OCI-LY7 (cell line): Measurements from ENCODE around the gene PPARG. TPM values are rescaled to one million over a fixed set of nuclear protein-coding genes. Genes with fewer than 3 reads are reported as not detected.
"Not testable (repeated sequence)": the region's sequence is repeated elsewhere in the genome, so short reads cannot be mapped to it uniquely, and the experiment has no call there.

ENCODE experiments used
- BruUV-seq: library from RNA; stranded (reverse); fragments of 400-500 nt; replicated peaks from 2 replicates; lab custom pipeline; 2021; lab: Mats Ljungman, UMichigan
- CTCF ChIA-PET: fragments of 300-600 bp; sonication (Branson Sonifier 250); formaldehyde crosslinking; loops from one replicate; lab custom pipeline; 2022; ENCODE audit warnings: antibody characterized with exemption; ENCODE audit not compliant: unreplicated experiment; lab: Charles Lee
- POLR2A ChIA-PET: fragments of 300-600 bp; sonication (Branson Sonifier 250); formaldehyde crosslinking; loops from one replicate; lab custom pipeline; 2022; ENCODE audit warnings: antibody characterized with exemption; lab: Charles Lee
- DNase-seq: peaks from one replicate; pipeline ENCODE4 v3.0.0-alpha.2; 2015; ENCODE audit warnings: low spot score
- H2AFZ ChIP-seq: fragments of 200-600 bp; sonication (generic), shearing (Covaris generic); 2 replicates; pipeline ENCODE4 v1.6.1; 2014; ENCODE audit warnings: mild to moderate bottlenecking, antibody characterized with exemption, low read length, moderate library complexity
- H3K27ac ChIP-seq: fragments of 200-600 bp; sonication (generic); 2 replicates; pipeline ENCODE4 v1.5.1; 2014; ENCODE audit warnings: mixed run types, low read depth, mild to moderate bottlenecking, moderate library complexity, low read length, inconsistent platforms; ENCODE audit not compliant: poor library complexity, severe bottlenecking
- H3K36me3 ChIP-seq: fragments of 200-600 bp; sonication (generic); 2 replicates; pipeline ENCODE4 v1.6.1; 2014; ENCODE audit warnings: mild to moderate bottlenecking, antibody characterized with exemption, low read length, moderate library complexity, mixed read lengths; ENCODE audit not compliant: insufficient read depth
- H3K4me1 ChIP-seq: fragments of 200-600 bp; sonication (generic); 2 replicates; pipeline ENCODE4 v1.5.1; 2014; ENCODE audit warnings: mild to moderate bottlenecking, low read length; ENCODE audit not compliant: insufficient read depth, poor library complexity, severe bottlenecking
- H3K4me2 ChIP-seq: fragments of 200-600 bp; sonication (generic); 2 replicates; pipeline ENCODE4 v1.6.1; 2014; ENCODE audit warnings: mild to moderate bottlenecking, low read length
- H3K4me3 ChIP-seq: fragments of 200-600 bp; sonication (generic); 2 replicates; pipeline ENCODE4 v1.5.1; 2014; ENCODE audit warnings: mild to moderate bottlenecking, low read depth, low read length; ENCODE audit not compliant: poor library complexity, severe bottlenecking
- H3K79me2 ChIP-seq: fragments of 200-600 bp; sonication (generic); 2 replicates; pipeline ENCODE4 v1.6.1; 2016; ENCODE audit warnings: low read depth, mild to moderate bottlenecking, low read length, moderate library complexity, mixed read lengths; ENCODE audit not compliant: insufficient read depth
- H3K9me2 ChIP-seq: fragments of 200-600 bp; sonication (generic); 2 replicates; pipeline ENCODE4 v1.6.1; 2016; ENCODE audit warnings: mild to moderate bottlenecking, low read length, mixed read lengths; ENCODE audit not compliant: insufficient read depth
- H3K9me3 ChIP-seq: fragments of 200-600 bp; sonication (generic); 2 replicates; pipeline ENCODE4 v1.6.1; 2014; ENCODE audit warnings: mild to moderate bottlenecking, mixed run types, low read length, mixed read lengths
- H4K20me1 ChIP-seq: fragments of 200-600 bp; sonication (generic); 2 replicates; pipeline ENCODE4 v1.6.1; 2014; ENCODE audit warnings: mild to moderate bottlenecking, antibody characterized with exemption, low read length, moderate library complexity, mixed read lengths; ENCODE audit not compliant: insufficient read depth
- EZH2phosphoT487 ChIP-seq: fragments of 200-600 bp; sonication (generic); IDR thresholded peaks from 2 replicates; pipeline ENCODE4 v1.6.1; 2018; ENCODE audit warnings: low read depth, borderline replicate concordance, mild to moderate bottlenecking, mixed run types, antibody characterized with exemption, low read length, moderate library complexity, mixed read lengths
- intact Hi-C: fragments of 100-400 bp; cut with micrococcal nuclease; formaldehyde crosslinking; loops from one replicate; pipeline ENCODE4 v1.10.0; 2022; ENCODE audit not compliant: unreplicated experiment
- total RNA-seq, 2 experiments: library from RNA; depleted of rRNA in 1 of 2; stranded (reverse); fragments of >200 nt in 1 of 2; shearing (Covaris generic) in 1 of 2; gene quantifications; 2 replicates each; pipeline ENCODE4 v1.2.3, GENCODE V29; 2014 to 2022
- TF ChIP-seq, protein P1 (sequence below): fragments of 200-600 bp; sonication (generic); conservative IDR thresholded peaks from 2 replicates; pipeline ENCODE4 v1.5.1; 2014; ENCODE audit warnings: mild to moderate bottlenecking, antibody characterized with exemption, low read length, moderate library complexity, mixed read lengths

Gene PPARG
- total RNA-seq, 2 experiments from 2014 or later: not detected

DNA sequence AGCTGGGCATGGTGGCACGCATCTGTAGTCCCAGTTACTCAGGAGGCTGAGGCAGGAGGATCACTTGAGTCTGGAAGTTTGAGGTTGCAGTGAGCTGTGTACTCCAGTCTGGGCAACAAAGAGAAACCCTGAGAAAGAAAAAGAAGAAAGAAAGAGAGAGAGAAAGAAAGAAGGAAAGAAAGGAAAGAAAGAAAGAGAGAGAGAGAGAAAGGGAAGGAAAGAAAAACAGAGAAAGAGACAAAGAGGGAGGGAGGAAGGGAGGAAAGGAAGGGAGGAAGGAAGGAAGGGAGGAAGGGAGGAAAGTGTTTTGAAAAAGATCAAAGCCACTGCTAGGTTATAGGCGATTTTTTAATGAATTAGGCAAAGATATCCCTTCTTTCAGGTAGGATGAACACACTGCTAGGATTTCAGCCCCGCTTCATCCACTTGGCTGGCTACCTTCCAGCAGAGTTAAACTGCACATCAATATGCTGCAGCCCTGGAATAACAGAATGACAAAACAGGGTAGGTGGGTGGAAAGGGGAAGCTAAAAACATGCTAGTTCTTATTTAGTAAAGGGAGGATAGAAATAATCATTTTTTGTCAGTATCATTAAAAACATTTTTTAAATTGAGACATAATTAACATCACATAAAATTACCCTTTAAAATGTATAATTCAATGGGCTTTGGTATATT, 12.8 kb upstream of the PPARG start:
- POLR2A ChIA-PET: no interaction called here
- TF ChIP-seq, protein P1, sequence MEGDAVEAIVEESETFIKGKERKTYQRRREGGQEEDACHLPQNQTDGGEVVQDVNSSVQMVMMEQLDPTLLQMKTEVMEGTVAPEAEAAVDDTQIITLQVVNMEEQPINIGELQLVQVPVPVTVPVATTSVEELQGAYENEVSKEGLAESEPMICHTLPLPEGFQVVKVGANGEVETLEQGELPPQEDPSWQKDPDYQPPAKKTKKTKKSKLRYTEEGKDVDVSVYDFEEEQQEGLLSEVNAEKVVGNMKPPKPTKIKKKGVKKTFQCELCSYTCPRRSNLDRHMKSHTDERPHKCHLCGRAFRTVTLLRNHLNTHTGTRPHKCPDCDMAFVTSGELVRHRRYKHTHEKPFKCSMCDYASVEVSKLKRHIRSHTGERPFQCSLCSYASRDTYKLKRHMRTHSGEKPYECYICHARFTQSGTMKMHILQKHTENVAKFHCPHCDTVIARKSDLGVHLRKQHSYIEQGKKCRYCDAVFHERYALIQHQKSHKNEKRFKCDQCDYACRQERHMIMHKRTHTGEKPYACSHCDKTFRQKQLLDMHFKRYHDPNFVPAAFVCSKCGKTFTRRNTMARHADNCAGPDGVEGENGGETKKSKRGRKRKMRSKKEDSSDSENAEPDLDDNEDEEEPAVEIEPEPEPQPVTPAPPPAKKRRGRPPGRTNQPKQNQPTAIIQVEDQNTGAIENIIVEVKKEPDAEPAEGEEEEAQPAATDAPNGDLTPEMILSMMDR: no peak
- TF ChIP-seq EZH2phosphoT487: no peak
- no peak overlapping the region for H3K4me3 ChIP-seq

DNA sequence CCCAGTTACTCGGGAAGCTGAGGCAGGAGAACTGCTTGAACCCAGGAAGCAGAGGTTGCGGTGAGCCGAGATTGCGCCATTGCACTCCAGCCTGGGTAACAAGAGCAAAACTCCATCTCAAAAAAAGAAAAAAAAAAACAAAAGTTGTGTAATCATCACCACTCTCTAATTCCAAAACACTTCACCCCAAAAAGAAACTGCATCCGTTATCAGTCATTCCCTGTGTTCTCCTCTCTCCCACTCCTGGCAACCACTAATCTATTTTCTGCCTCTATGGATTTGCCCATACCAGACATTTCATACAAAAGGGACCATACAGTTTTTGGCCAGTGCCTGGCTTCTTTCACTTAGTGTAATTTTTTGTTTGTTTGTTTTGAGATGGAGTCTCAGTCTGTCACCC, 12.0 kb upstream of the PPARG start:
- H3K9me2 ChIP-seq, H3K9me3 ChIP-seq, H3K4me3 ChIP-seq, DNase-seq, H3K79me2 ChIP-seq, CTCF ChIA-PET, H3K4me2 ChIP-seq, POLR2A ChIA-PET, H4K20me1 ChIP-seq, H3K36me3 ChIP-seq, BruUV-seq, H3K27ac ChIP-seq, H2AFZ ChIP-seq: not testable (repeated sequence)
- intact Hi-C loops: loop anchor here (10.0 kb wide), 1 partner anchor 208 kb away; the partner anchor contains the start of gene TSEN2
- peaks cover 10% of the 10 kb centered on the region for H3K4me1 ChIP-seq

More for the DNA sequence above, 12.8 kb upstream of the PPARG start:
- no peaks in the 10 kb centered on the region for H4K20me1 ChIP-seq
- H3K79me2 ChIP-seq: no peaks in the 10 kb centered on the region
- H3K4me2 ChIP-seq: no peak overlapping the region
- intact Hi-C loops: loop anchor here (10.0 kb wide), 1 partner anchor 209 kb away; the partner anchor contains the start of gene TSEN2
- H3K9me3 ChIP-seq: no peaks in the 10 kb centered on the region
- H3K27ac ChIP-seq: no peak overlapping the region
- DNase-seq: no peak
- no TSS peak for BruUV-seq
- H3K9me2 ChIP-seq: no peaks in the 10 kb centered on the region
- peaks cover 10% of the 10 kb centered on the region for H3K4me1 ChIP-seq
- CTCF ChIA-PET: no interaction called here
- no peaks in the 10 kb centered on the region for H3K36me3 ChIP-seq
- no peak overlapping the region for H2AFZ ChIP-seq

DNA sequence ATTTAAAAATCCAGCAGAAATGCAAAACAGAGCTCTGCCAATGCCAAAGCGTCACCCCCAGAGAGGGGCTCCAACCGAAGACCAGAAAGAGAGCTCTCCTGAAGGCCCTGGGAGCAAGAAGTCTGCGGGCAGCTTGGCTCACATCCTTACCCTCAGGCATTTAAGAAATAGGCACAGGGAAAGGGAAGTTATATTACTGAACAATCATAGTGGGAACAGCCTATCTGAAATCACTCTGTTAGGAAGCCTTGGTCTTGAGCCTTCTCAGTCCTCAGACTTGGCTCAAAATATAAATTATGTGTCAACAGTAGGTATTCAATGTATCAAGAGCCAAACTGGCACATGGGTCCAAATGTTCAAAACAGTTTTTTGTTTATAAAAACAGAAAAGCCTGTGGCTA, 10.3 kb upstream of the PPARG start:
- no peak overlapping the region for H3K4me3 ChIP-seq
- DNase-seq: no peak
- ChIA-PET CTCF (no interaction called here), POLR2A (no interaction called here)
- no peak overlapping the region for H3K4me2 ChIP-seq
- TF ChIP-seq, protein P1: no peak
- TF ChIP-seq EZH2phosphoT487: no peak
- no TSS peak for BruUV-seq
- H2AFZ ChIP-seq: no peak overlapping the region
- H3K9me2 ChIP-seq: no peaks in the 10 kb centered on the region
- no peaks in the 10 kb centered on the region for H3K9me3 ChIP-seq
- intact Hi-C loops: loop anchor here (10.0 kb wide), 1 partner anchor 206 kb away; the partner anchor contains the start of gene TSEN2
- no peaks in the 10 kb centered on the region for H3K79me2 ChIP-seq
- H4K20me1 ChIP-seq: no peaks in the 10 kb centered on the region
- H3K27ac ChIP-seq: no peak overlapping the region
- peaks cover 1% of the 10 kb centered on the region for H3K4me1 ChIP-seq
- H3K36me3 ChIP-seq: no peaks in the 10 kb centered on the region
